ENCODE results near the gene IGFBP4. TPM values are rescaled to one million over a fixed set of nuclear protein-coding genes. Genes with fewer than 3 reads are reported as not detected.
"Not testable (repeated sequence)": the region's sequence is repeated elsewhere in the genome, so short reads cannot be mapped to it uniquely, and the experiment has no call there.

The IGFBP4 gene
- total and polyA plus RNA-seq, 4 donors, result 74.1 to 649 (median 238) TPM

DNA sequence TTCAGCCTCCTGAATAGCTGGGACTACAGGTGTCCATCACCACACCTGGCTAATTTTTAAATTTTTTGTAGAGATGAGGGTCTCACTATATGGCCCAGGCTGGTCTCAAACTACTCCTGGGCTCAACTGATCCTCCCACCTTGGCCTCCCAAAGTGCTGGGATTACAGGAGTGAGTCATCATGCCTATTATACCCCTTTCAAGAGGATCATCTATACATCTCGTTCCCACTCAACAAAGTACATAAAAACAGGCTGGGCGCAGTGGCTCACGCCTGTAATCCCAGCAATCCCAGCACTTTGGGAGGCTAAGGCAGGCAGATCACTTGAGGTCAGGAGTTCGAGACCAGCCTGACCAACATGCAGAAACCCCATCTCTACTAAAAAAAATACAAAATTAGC, 28.9 kb upstream of the IGFBP4 start:
- H3K4me3 ChIP-seq (ENCODE audit: low read depth in 1 of 3, low read length in 3 of 3); DNase-seq (ENCODE audit: low spot score): not testable (repeated sequence)

GRCh38 chr17:40415390-40415789, 27.9 kb upstream of the IGFBP4 start:
- no peaks in the 10 kb centered on the region for H3K9me3 ChIP-seq (ENCODE audit: control insufficient read depth in 4 of 4, low read length in 3 of 4)
- no peaks in the 10 kb centered on the region for H3K36me3 ChIP-seq (ENCODE audit: control insufficient read depth in 4 of 4, insufficient read depth in 3 of 4, low read depth in 1 of 4, low read length in 3 of 4)
- peak; percentile 81 to 85 for TF ChIP-seq RAD21 (IDR thresholded peaks at IDR 0.05)
- TF ChIP-seq FOXA2 (IDR thresholded peaks at IDR 0.05), result no peak
- peak; percentile 11 for TF ChIP-seq YY1 (IDR thresholded peaks at IDR 0.05)
- TF ChIP-seq, protein P1, sequence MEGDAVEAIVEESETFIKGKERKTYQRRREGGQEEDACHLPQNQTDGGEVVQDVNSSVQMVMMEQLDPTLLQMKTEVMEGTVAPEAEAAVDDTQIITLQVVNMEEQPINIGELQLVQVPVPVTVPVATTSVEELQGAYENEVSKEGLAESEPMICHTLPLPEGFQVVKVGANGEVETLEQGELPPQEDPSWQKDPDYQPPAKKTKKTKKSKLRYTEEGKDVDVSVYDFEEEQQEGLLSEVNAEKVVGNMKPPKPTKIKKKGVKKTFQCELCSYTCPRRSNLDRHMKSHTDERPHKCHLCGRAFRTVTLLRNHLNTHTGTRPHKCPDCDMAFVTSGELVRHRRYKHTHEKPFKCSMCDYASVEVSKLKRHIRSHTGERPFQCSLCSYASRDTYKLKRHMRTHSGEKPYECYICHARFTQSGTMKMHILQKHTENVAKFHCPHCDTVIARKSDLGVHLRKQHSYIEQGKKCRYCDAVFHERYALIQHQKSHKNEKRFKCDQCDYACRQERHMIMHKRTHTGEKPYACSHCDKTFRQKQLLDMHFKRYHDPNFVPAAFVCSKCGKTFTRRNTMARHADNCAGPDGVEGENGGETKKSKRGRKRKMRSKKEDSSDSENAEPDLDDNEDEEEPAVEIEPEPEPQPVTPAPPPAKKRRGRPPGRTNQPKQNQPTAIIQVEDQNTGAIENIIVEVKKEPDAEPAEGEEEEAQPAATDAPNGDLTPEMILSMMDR (IDR thresholded peaks at IDR 0.05; ENCODE audit: low read depth, low read length, missing input control), result peak; percentile 70
- no peak overlapping the region for H3K9ac ChIP-seq (ENCODE audit: low read depth in 1 of 2, low read length in 2 of 2)
- H3K27me3 ChIP-seq (ENCODE audit: control insufficient read depth in 4 of 4, insufficient read depth in 4 of 4, low read length in 3 of 4), result no peaks in the 10 kb centered on the region
- H3K4me3 ChIP-seq (ENCODE audit: low read depth in 1 of 3, low read length in 3 of 3), result peak overlapping the region in 2 of 3 donors; percentile 2 to 30
- no peak for DNase-seq (ENCODE audit: low spot score)
- WGBS, result 26% methylated on average over 3 of the region's 3 CpGs
- peaks cover 1 to 14% (median 8%) of the 10 kb centered on the region in 4 donors for H3K4me1 ChIP-seq (ENCODE audit: control insufficient read depth in 4 of 4, insufficient read depth in 4 of 4, low read length in 3 of 4)
- H3K27ac ChIP-seq (ENCODE audit: low read depth in 1 of 2, low read length in 2 of 2), result no peak overlapping the region

More for the DNA sequence above, 28.9 kb upstream of the IGFBP4 start:
- not testable (repeated sequence) for H3K9ac ChIP-seq (ENCODE audit: low read depth in 1 of 2, low read length in 2 of 2); H3K27ac ChIP-seq (ENCODE audit: low read depth in 1 of 2, low read length in 2 of 2); H3K9me3 ChIP-seq (ENCODE audit: control insufficient read depth in 4 of 4, low read length in 3 of 4); H3K27me3 ChIP-seq (ENCODE audit: control insufficient read depth in 4 of 4, insufficient read depth in 4 of 4, low read length in 3 of 4); H3K36me3 ChIP-seq (ENCODE audit: control insufficient read depth in 4 of 4, insufficient read depth in 3 of 4, low read depth in 1 of 4, low read length in 3 of 4)
- 94% methylated on average over 4 of the region's 4 CpGs for WGBS
- H3K4me1 ChIP-seq (ENCODE audit: control insufficient read depth in 4 of 4, insufficient read depth in 4 of 4, low read length in 3 of 4), result peaks cover 1 to 14% (median 8%) of the 10 kb centered on the region in 4 donors

DNA sequence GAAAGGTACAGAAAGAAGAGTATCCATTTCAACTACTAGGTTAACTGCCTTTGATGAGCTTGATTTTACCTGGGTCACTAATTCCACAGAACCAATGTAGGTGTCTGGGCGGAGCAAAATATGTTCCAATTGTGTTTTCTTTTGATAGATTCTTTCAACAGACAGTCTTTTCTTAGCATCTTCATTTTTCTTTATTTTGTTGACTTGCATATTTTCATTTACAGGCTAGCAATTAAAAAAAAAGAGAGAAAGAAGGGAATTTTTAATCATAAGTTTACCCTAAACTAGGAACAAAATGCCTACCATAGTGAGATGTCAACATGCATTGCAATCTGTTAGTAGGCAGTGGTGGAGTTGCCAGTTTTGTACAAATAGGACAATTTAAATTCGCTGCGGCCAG, 26.6 kb upstream of the IGFBP4 start:
- no peaks in the 10 kb centered on the region for H3K36me3 ChIP-seq (ENCODE audit: control insufficient read depth in 4 of 4, insufficient read depth in 3 of 4, low read depth in 1 of 4, low read length in 3 of 4)
- 38% methylated on average over 3 of the region's 3 CpGs for WGBS

GRCh38 chr17:40417258-40417608, 26.0 kb upstream of the IGFBP4 start:
- no peak for DNase-seq (ENCODE audit: low spot score)
- TF ChIP-seq TAF1 (conservative IDR thresholded peaks at IDR 0.05) (no peak), MAX (IDR thresholded peaks at IDR 0.05) (no peak), EGR1 (IDR thresholded peaks at IDR 0.05; ENCODE audit: low read depth in 2 of 2) (no peak)
- TF ChIP-seq, protein P2, sequence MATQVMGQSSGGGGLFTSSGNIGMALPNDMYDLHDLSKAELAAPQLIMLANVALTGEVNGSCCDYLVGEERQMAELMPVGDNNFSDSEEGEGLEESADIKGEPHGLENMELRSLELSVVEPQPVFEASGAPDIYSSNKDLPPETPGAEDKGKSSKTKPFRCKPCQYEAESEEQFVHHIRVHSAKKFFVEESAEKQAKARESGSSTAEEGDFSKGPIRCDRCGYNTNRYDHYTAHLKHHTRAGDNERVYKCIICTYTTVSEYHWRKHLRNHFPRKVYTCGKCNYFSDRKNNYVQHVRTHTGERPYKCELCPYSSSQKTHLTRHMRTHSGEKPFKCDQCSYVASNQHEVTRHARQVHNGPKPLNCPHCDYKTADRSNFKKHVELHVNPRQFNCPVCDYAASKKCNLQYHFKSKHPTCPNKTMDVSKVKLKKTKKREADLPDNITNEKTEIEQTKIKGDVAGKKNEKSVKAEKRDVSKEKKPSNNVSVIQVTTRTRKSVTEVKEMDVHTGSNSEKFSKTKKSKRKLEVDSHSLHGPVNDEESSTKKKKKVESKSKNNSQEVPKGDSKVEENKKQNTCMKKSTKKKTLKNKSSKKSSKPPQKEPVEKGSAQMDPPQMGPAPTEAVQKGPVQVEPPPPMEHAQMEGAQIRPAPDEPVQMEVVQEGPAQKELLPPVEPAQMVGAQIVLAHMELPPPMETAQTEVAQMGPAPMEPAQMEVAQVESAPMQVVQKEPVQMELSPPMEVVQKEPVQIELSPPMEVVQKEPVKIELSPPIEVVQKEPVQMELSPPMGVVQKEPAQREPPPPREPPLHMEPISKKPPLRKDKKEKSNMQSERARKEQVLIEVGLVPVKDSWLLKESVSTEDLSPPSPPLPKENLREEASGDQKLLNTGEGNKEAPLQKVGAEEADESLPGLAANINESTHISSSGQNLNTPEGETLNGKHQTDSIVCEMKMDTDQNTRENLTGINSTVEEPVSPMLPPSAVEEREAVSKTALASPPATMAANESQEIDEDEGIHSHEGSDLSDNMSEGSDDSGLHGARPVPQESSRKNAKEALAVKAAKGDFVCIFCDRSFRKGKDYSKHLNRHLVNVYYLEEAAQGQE (IDR thresholded peaks at IDR 0.05), result no peak
- H3K4me1 ChIP-seq (ENCODE audit: control insufficient read depth in 4 of 4, insufficient read depth in 4 of 4, low read length in 3 of 4), result peaks cover 1 to 14% (median 8%) of the 10 kb centered on the region in 4 donors
- H3K9me3 ChIP-seq (ENCODE audit: control insufficient read depth in 4 of 4, low read length in 3 of 4), result no peaks in the 10 kb centered on the region
- H3K9ac ChIP-seq (ENCODE audit: low read depth in 1 of 2, low read length in 2 of 2), result no peak overlapping the region
- H3K27me3 ChIP-seq (ENCODE audit: control insufficient read depth in 4 of 4, insufficient read depth in 4 of 4, low read length in 3 of 4), result no peaks in the 10 kb centered on the region
- peak overlapping the region; percentile 1 to 57 (median 51) for H3K4me3 ChIP-seq (ENCODE audit: low read depth in 1 of 3, low read length in 3 of 3)
- H3K36me3 ChIP-seq (ENCODE audit: control insufficient read depth in 4 of 4, insufficient read depth in 3 of 4, low read depth in 1 of 4, low read length in 3 of 4), result no peaks in the 10 kb centered on the region
- H3K27ac ChIP-seq (ENCODE audit: low read depth in 1 of 2, low read length in 2 of 2), result no peak overlapping the region
- WGBS, result under 1% methylated on average over 21 of the region's 21 CpGs

More for the DNA sequence above, 26.6 kb upstream of the IGFBP4 start:
- Histone ChIP-seq H3K4me3 (ENCODE audit: low read depth in 1 of 3, low read length in 3 of 3) (peak overlapping the region in 1 of 3 donors; percentile 57), H3K9ac (ENCODE audit: low read depth in 1 of 2, low read length in 2 of 2) (no peak overlapping the region), H3K27ac (ENCODE audit: low read depth in 1 of 2, low read length in 2 of 2) (no peak overlapping the region), H3K9me3 (ENCODE audit: control insufficient read depth in 4 of 4, low read length in 3 of 4) (no peaks in the 10 kb centered on the region), H3K4me1 (ENCODE audit: control insufficient read depth in 4 of 4, insufficient read depth in 4 of 4, low read length in 3 of 4) (peaks cover 1 to 14% (median 8%) of the 10 kb centered on the region in 4 donors), H3K27me3 (ENCODE audit: control insufficient read depth in 4 of 4, insufficient read depth in 4 of 4, low read length in 3 of 4) (no peaks in the 10 kb centered on the region)
- TF ChIP-seq FOXA1 (IDR thresholded peaks at IDR 0.05), result no peak
- TF ChIP-seq YY1 (IDR thresholded peaks at IDR 0.05), result no peak
- no peak for TF ChIP-seq RAD21 (IDR thresholded peaks at IDR 0.05)
- TF ChIP-seq RXRA (IDR thresholded peaks at IDR 0.05), result no peak
- no peak for DNase-seq (ENCODE audit: low spot score)

All from liver (tissue), 9 donors.